Stomach (tissue), 9 donors: ENCODE data around the gene NLN. TPM values are rescaled to one million over a fixed set of nuclear protein-coding genes. Genes with fewer than 3 reads are reported as not detected.

Experiments used
- DNase-seq, 2 donors: peaks; one replicate each; pipeline versions ENCODE4 v3.0.0 to v3.0.0-alpha.2; 2013 to 2019
- H3K27ac ChIP-seq, 5 donors: fragments of 200-600 bp in 4 of 5; sonication (generic) in 4 of 5; one replicate each; pipeline ENCODE4 v1.5.1; 2013 to 2019; ENCODE audit warnings: mild to moderate bottlenecking in 1 of 5, moderate library complexity in 1 of 5
- H3K27me3 ChIP-seq, 3 donors: fragments of 200-600 bp; sonication (generic); one replicate each; pipeline ENCODE4 v1.5.1; 2017 to 2019; ENCODE audit warnings: mixed run types in 1 of 3
- H3K36me3 ChIP-seq, 4 donors: fragments of 200-600 bp; sonication (generic); 1 replicate in 3 of 4; 2 replicates in 1 of 4; pipeline ENCODE4 v1.5.1; 2016 to 2019
- H3K4me1 ChIP-seq, 4 donors: fragments of 200-600 bp; sonication (generic); one replicate each; pipeline ENCODE4 v1.5.1; 2016 to 2019
- H3K4me3 ChIP-seq, 4 donors: fragments of 200-600 bp; sonication (generic) in 3 of 4; one replicate each; pipeline ENCODE4 v1.5.1; 2016 to 2019; ENCODE audit warnings: mild to moderate bottlenecking in 1 of 4
- H3K9me3 ChIP-seq, 4 donors: fragments of 200-600 bp; sonication (generic); one replicate each; pipeline ENCODE4 v1.5.1; 2016 to 2019
- EP300 ChIP-seq: sonication (generic); formaldehyde crosslinking; IDR thresholded peaks from one replicate; pipeline ENCODE4 v1.6.1; 2017; ENCODE audit warnings: antibody characterized with exemption
- POLR2A ChIP-seq, 4 donors: fragments of 450-650 bp; IDR thresholded peaks; one replicate each; pipeline ENCODE4 v1.6.1; 2016; ENCODE audit warnings: antibody characterized with exemption in 4 of 4, control low read depth in 2 of 4, mild to moderate bottlenecking in 1 of 4, moderate library complexity in 1 of 4
- POLR2AphosphoS5 ChIP-seq, 3 donors: sonication (generic); formaldehyde crosslinking; IDR thresholded peaks; one replicate each; pipeline ENCODE4 v1.6.1; 2016; ENCODE audit warnings: antibody characterized with exemption in 3 of 3
- WGBS, 5 donors: extraction: QIAGEN DNeasy Blood & Tissue Kit in 3 of 5; methylation state at CpG; one replicate each; pipeline versions ENCODE4 v1.1.5 to v1.1.7; 2013 to 2018; 5-methylcytosine and 5-hydroxymethylcytosine counted together
- intact Hi-C: fragments of 100-400 bp; cut with DNase I; formaldehyde crosslinking; loops from one replicate; pipeline ENCODE4 v1.15.1; 2023; ENCODE audit warnings: low total_unique reads
- polyA plus RNA-seq, 3 donors: library from polyadenylated mRNA; stranded (reverse); fragments of 200-250 nt; gene quantifications; one replicate each; pipeline ENCODE4 v1.2.3, GENCODE V29; 2013
- total RNA-seq, 5 donors: library from RNA; depleted of rRNA; stranded (reverse); fragments of >200 nt; gene quantifications; one replicate each; pipeline versions ENCODE4 v1.1.0 to v1.2.3, GENCODE V29; 2014 to 2016
- TF ChIP-seq, protein P1 (sequence below), 7 experiments: fragments of 450-650 bp in 4 of 7; fragments of 200-600 bp in 3 of 7; sonication (generic) in 3 of 7; IDR thresholded peaks; one replicate each; pipeline ENCODE4 v1.5.1; 2016 to 2019; ENCODE audit warnings: antibody characterized with exemption in 7 of 7, control low read depth in 2 of 7, mild to moderate bottlenecking in 1 of 7
- donor health status: healthy with polysubstance abuse.
- donor health status: Bipolar disorder and iron deficiency.
- donor health status: healthy.

The NLN gene
- total and polyA plus RNA-seq, 8 donors: 0.58 to 27.5 (median 9.3) TPM

GRCh38 chr5:65818592-65818991 lies 96.6 kb downstream of the NLN start:
- TF ChIP-seq, protein P1, sequence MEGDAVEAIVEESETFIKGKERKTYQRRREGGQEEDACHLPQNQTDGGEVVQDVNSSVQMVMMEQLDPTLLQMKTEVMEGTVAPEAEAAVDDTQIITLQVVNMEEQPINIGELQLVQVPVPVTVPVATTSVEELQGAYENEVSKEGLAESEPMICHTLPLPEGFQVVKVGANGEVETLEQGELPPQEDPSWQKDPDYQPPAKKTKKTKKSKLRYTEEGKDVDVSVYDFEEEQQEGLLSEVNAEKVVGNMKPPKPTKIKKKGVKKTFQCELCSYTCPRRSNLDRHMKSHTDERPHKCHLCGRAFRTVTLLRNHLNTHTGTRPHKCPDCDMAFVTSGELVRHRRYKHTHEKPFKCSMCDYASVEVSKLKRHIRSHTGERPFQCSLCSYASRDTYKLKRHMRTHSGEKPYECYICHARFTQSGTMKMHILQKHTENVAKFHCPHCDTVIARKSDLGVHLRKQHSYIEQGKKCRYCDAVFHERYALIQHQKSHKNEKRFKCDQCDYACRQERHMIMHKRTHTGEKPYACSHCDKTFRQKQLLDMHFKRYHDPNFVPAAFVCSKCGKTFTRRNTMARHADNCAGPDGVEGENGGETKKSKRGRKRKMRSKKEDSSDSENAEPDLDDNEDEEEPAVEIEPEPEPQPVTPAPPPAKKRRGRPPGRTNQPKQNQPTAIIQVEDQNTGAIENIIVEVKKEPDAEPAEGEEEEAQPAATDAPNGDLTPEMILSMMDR (IDR thresholded peaks at IDR 0.05): no peak
- TF ChIP-seq POLR2A (IDR thresholded peaks at IDR 0.05) (no peak), EP300 (no peak), POLR2AphosphoS5 (IDR thresholded peaks at IDR 0.05) (peak in 2 of 3 donors; percentile 27 to 62)
- H3K4me3 ChIP-seq: no peak overlapping the region
- H3K4me1 ChIP-seq: no peaks in the 10 kb centered on the region
- 73 to 87% (median 79%) methylated on average over 4 of the region's 4 CpGs for WGBS, 5 donors
- no peaks in the 10 kb centered on the region for H3K9me3 ChIP-seq
- intact Hi-C loops: no loop called here
- peak; percentile 57 to 72 for DNase-seq
- H3K27me3 ChIP-seq: no peaks in the 10 kb centered on the region
- peak overlapping the region in 3 of 5 donors; percentile 15 to 66 (median 16) for H3K27ac ChIP-seq
- H3K36me3 ChIP-seq: peaks cover 0 to 8% (median 5%) of the 10 kb centered on the region in 4 donors

GRCh38 chr5:65819215-65819904 lies 97.4 kb downstream of the NLN start:
- Histone ChIP-seq H3K27ac (peak overlapping the region in 2 of 5 donors; percentile 16 to 38), H3K4me1 (no peaks in the 10 kb centered on the region), H3K27me3 (no peaks in the 10 kb centered on the region)

DNA sequence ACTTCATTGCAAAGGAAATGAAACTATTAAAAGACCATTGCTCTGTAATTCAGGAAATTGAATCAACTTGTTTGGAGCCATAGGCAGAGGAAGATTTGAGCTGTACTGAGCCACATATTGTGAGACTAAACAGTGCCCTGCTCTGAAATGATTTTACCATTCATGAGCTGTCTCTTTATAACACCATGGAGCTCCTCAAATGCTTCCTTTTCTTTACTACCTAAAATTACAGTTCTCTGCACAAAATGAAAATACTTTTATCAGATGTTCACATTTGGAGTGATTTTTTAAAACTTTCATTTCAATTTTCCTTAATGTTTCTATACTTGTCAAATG lies 97.9 kb downstream of the NLN start:
- Histone ChIP-seq H3K27ac (no peak overlapping the region), H3K4me1 (no peaks in the 10 kb centered on the region), H3K36me3 (peaks cover 0 to 8% (median 2%) of the 10 kb centered on the region in 4 donors), H3K4me3 (no peak overlapping the region), H3K27me3 (no peaks in the 10 kb centered on the region), H3K9me3 (no peaks in the 10 kb centered on the region)
- intact Hi-C loops: no loop called here
- DNase-seq: no peak
- TF ChIP-seq POLR2AphosphoS5 (IDR thresholded peaks at IDR 0.05) (no peak), EP300 (no peak), POLR2A (IDR thresholded peaks at IDR 0.05) (no peak)
- TF ChIP-seq, protein P1 (IDR thresholded peaks at IDR 0.05): no peak

More at GRCh38 chr5:65819215-65819904, 97.4 kb downstream of the NLN start:
- intact Hi-C loops: no loop called here
- no peak overlapping the region for H3K4me3 ChIP-seq
- no peak for DNase-seq
- WGBS, 5 donors: 42 to 71% (median 55%) methylated on average over 3 of the region's 3 CpGs
- peaks cover 0 to 8% (median 2%) of the 10 kb centered on the region in 4 donors for H3K36me3 ChIP-seq
- no peaks in the 10 kb centered on the region for H3K9me3 ChIP-seq
- TF ChIP-seq POLR2A (IDR thresholded peaks at IDR 0.05): no peak
- TF ChIP-seq, protein P1 (IDR thresholded peaks at IDR 0.05): no peak
- TF ChIP-seq EP300: no peak
- no peak for TF ChIP-seq POLR2AphosphoS5 (IDR thresholded peaks at IDR 0.05)

GRCh38 chr5:65820373-65820772 lies 98.4 kb downstream of the NLN start:
- H3K36me3 ChIP-seq: peaks cover 0 to 8% (median 2%) of the 10 kb centered on the region in 4 donors
- H3K27ac ChIP-seq: no peak overlapping the region
- no peak for DNase-seq
- H3K4me3 ChIP-seq: no peak overlapping the region
- WGBS, 5 donors: 91 to 99% (median 95%) methylated on average over 2 of the region's 2 CpGs
- TF ChIP-seq, protein P1 (IDR thresholded peaks at IDR 0.05): no peak
- TF ChIP-seq POLR2A (IDR thresholded peaks at IDR 0.05): no peak
- TF ChIP-seq EP300: no peak
- no peak for TF ChIP-seq POLR2AphosphoS5 (IDR thresholded peaks at IDR 0.05)
- intact Hi-C loops: no loop called here
- no peaks in the 10 kb centered on the region for H3K4me1 ChIP-seq
- H3K9me3 ChIP-seq: no peaks in the 10 kb centered on the region
- H3K27me3 ChIP-seq: no peaks in the 10 kb centered on the region
